ENCODE measurements around the gene ZNF786. TPM values are rescaled to one million over a fixed set of nuclear protein-coding genes. Genes with fewer than 3 reads are reported as not detected.

The ZNF786 gene
- total and polyA plus RNA-seq, 8 donors, result 1.8 to 4.4 (median 2.7) TPM

DNA sequence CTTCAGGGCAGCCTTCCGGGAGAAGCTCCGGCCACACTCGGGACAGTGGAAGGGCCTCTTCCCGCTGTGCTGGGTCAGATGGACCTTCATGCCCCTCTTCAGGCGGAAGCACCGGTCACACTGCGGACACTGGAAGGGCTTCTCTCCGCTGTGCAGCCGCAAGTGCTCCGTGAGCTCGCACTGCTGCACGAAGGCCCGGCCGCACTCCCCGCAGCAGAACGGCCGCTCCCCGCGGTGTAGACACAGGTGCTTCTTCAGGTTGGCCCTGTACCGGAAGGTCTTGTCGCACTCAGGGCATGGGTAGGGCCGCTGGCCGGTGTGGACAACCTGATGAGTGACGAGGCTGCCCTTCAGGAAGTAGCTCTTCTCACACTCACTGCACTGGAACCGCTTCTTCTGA lies 14.2 kb upstream of the ZNF786 start:
- H3K4me3 ChIP-seq, result no peak overlapping the region
- no peaks in the 10 kb centered on the region for H3K4me1 ChIP-seq
- DNase-seq (no peak), FAIRE-seq (no peak), ATAC-seq (no peak)
- H3K27ac ChIP-seq, result no peak overlapping the region
- 95 to 97% methylated on average over 25 of the region's 25 CpGs for WGBS, 2 donors
- H3K36me3 ChIP-seq, result no peaks in the 10 kb centered on the region
- intact Hi-C loops (cut with DNase I), result no loop called here
- H3K27me3 ChIP-seq, result no peaks in the 10 kb centered on the region
- TF ChIP-seq, protein P1, sequence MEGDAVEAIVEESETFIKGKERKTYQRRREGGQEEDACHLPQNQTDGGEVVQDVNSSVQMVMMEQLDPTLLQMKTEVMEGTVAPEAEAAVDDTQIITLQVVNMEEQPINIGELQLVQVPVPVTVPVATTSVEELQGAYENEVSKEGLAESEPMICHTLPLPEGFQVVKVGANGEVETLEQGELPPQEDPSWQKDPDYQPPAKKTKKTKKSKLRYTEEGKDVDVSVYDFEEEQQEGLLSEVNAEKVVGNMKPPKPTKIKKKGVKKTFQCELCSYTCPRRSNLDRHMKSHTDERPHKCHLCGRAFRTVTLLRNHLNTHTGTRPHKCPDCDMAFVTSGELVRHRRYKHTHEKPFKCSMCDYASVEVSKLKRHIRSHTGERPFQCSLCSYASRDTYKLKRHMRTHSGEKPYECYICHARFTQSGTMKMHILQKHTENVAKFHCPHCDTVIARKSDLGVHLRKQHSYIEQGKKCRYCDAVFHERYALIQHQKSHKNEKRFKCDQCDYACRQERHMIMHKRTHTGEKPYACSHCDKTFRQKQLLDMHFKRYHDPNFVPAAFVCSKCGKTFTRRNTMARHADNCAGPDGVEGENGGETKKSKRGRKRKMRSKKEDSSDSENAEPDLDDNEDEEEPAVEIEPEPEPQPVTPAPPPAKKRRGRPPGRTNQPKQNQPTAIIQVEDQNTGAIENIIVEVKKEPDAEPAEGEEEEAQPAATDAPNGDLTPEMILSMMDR (IDR thresholded peaks at IDR 0.05), result no peak
- H3K9me3 ChIP-seq, result no peaks in the 10 kb centered on the region

DNA sequence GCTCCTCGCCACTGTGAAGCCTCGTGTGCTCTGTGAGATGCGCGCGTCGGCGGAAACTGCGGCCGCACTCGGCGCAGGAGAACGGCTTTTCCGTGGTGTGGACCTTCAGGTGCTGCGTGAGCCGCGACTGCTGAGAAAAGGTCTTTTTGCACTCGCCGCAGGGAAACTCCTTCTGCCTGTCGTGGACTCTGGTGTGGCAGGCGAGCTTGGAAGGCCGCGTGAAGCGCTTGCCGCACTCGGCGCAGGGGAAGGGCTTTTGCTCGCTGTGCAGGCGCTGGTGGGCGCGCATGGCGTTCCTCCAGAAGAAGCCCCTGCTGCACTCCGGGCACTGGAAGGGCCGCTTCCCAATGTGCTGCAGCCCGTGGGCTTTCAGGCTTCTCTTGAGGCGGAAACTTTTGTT lies 13.7 kb upstream of the ZNF786 start:
- no peak for ATAC-seq
- TF ChIP-seq, protein P1 (IDR thresholded peaks at IDR 0.05), result no peak
- no peak for DNase-seq
- no peaks in the 10 kb centered on the region for H3K9me3 ChIP-seq
- H3K36me3 ChIP-seq, result no peaks in the 10 kb centered on the region
- H3K27ac ChIP-seq, result no peak overlapping the region
- H3K27me3 ChIP-seq, result no peaks in the 10 kb centered on the region
- 95% methylated on average over 35 of the region's 35 CpGs for WGBS, 2 donors
- no peak for FAIRE-seq
- no peak overlapping the region for H3K4me3 ChIP-seq
- H3K4me1 ChIP-seq, result no peaks in the 10 kb centered on the region
- intact Hi-C loops (cut with DNase I), result no loop called here

DNA sequence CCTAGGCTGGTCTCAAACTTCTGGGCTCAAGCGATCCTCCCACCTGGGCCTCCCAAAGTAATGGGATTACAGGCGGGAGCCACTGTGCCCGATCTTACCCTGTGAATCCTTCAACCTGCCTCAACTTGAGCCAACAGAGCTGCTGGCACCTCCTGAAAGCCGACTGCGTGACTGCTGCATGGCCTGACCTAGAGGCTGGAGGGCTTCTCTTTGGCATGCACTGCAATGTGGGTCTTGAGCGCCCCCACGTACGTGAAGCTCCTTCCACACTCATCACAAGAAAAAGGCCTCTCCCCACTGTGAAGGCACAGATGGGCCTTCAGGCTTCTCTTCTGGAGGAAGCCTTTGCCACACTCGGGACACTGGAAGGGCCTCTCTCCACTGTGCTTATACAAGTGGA lies 12.9 kb upstream of the ZNF786 start:
- TF ChIP-seq, protein P1 (IDR thresholded peaks at IDR 0.05), result no peak
- H3K27ac ChIP-seq, result no peak overlapping the region
- no peaks in the 10 kb centered on the region for H3K27me3 ChIP-seq
- intact Hi-C loops (cut with DNase I), result no loop called here
- FAIRE-seq (no peak), ATAC-seq (no peak), DNase-seq (no peak)
- WGBS, 2 donors, result 89 to 91% methylated on average over 9 of the region's 9 CpGs
- H3K4me3 ChIP-seq, result no peak overlapping the region
- no peaks in the 10 kb centered on the region for H3K4me1 ChIP-seq
- no peaks in the 10 kb centered on the region for H3K9me3 ChIP-seq
- no peaks in the 10 kb centered on the region for H3K36me3 ChIP-seq

DNA sequence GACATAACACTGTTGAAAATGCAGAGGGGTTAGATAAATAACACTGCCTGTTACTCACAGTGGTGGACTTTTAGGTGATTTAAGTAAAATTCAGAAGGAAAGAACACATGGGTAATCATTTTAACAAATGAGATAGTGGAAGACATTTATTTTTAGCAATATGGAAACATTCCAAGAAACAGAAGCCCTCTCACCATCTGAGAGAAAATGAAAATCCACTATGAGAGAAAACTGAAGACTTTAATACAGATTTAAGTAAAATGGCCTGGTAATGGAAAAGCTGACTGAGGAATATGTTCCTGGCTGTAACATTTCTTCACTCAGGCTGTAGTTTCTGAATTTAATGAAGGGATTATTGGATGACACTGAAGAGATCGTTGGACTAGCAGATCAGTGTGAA lies 12.1 kb upstream of the ZNF786 start:
- Histone ChIP-seq H3K4me3 (no peak overlapping the region), H3K4me1 (no peaks in the 10 kb centered on the region), H3K36me3 (no peaks in the 10 kb centered on the region), H3K27ac (no peak overlapping the region), H3K9me3 (no peaks in the 10 kb centered on the region), H3K27me3 (no peaks in the 10 kb centered on the region)
- intact Hi-C loops (cut with DNase I), result no loop called here
- DNase-seq, result no peak
- 64 to 71% methylated on average over 1 of the region's 1 CpG for WGBS, 2 donors
- TF ChIP-seq, protein P1 (IDR thresholded peaks at IDR 0.05), result no peak
- no peak for ATAC-seq
- FAIRE-seq, result no peak

DNA sequence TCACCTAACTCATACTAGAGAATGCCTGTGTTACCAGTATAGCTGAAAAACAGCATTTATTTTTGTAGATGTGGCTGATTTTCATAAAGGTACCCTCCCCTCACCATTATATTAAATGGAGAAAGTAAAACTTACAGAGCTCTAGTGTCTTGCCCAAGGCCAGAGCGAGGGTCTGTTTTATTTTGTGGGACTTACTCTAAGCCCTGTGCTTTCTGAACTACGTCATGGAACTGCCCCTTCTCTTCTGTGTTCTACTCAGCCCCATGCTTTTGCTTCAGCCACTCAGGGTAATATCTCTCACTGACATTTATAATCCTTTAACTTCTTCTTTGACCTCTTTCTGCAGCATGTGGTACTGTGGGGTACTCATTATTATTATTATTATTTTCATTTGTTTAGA lies 10.3 kb upstream of the ZNF786 start:
- no peaks in the 10 kb centered on the region for H3K9me3 ChIP-seq
- FAIRE-seq, result no peak
- no peak overlapping the region for H3K4me3 ChIP-seq
- no peak for DNase-seq
- H3K27ac ChIP-seq, result no peak overlapping the region
- H3K4me1 ChIP-seq, result no peaks in the 10 kb centered on the region
- H3K27me3 ChIP-seq, result no peaks in the 10 kb centered on the region
- TF ChIP-seq, protein P1 (IDR thresholded peaks at IDR 0.05), result no peak
- intact Hi-C loops (cut with DNase I), result no loop called here
- ATAC-seq, result no peak
- H3K36me3 ChIP-seq, result no peaks in the 10 kb centered on the region
- 94 to 95% methylated on average over 2 of the region's 2 CpGs for WGBS, 2 donors

Data from pancreas (tissue), 10 donors.